ENCODE data around the gene GNRHR. TPM values are rescaled to one million over a fixed set of nuclear protein-coding genes. Genes with fewer than 3 reads are reported as not detected.

Gene GNRHR
- polyA plus RNA-seq, 1 donor (not counting 4 experiments of a cell fraction or from before 2014, with no cell fraction given) = 0.24 TPM

GRCh38 chr4:67725132-67725531, 29.1 kb downstream of the GNRHR start:
- no peak overlapping the region for H2AFZ ChIP-seq (ENCODE audit: control insufficient read depth, low read length)
- no peaks in the 10 kb centered on the region for H3K79me2 ChIP-seq (ENCODE audit: control insufficient read depth, insufficient read depth, low read length)
- H3K4me3 ChIP-seq (ENCODE audit: control insufficient read depth in 2 of 3, extremely low read depth in 1 of 3, insufficient read depth in 2 of 3, low read depth in 1 of 3, low read length in 3 of 3) = no peak overlapping the region
- peak; percentile 95 for FAIRE-seq
- H3K9me1 ChIP-seq (ENCODE audit: control insufficient read depth, extremely low read depth, insufficient read depth, low read length) = no peaks in the 10 kb centered on the region
- H3K36me3 ChIP-seq (ENCODE audit: control insufficient read depth in 2 of 2, extremely low read depth in 1 of 2, insufficient read depth in 2 of 2, low read length in 2 of 2) = peaks cover 7 to 12% of the 10 kb centered on the region in 2 experiments
- no peak overlapping the region for H3K9ac ChIP-seq (ENCODE audit: control insufficient read depth, extremely low read depth, insufficient read depth, low read length)
- H4K20me1 ChIP-seq (ENCODE audit: control insufficient read depth, extremely low read depth, insufficient read depth, low read length) = no peaks in the 10 kb centered on the region
- peaks cover 64% of the 10 kb centered on the region for H3K4me1 ChIP-seq (ENCODE audit: control insufficient read depth, extremely low read depth, insufficient read depth, low read length)
- peaks cover 6% of the 10 kb centered on the region for H3K9me3 ChIP-seq (ENCODE audit: control insufficient read depth, low read depth, low read length)
- no peaks in the 10 kb centered on the region for H3K27me3 ChIP-seq (ENCODE audit: control insufficient read depth, extremely low read depth, insufficient read depth, low read length)
- TF ChIP-seq EZH2 (IDR thresholded peaks at IDR 0.05; ENCODE audit: low read length) = no peak
- TF ChIP-seq, protein P1, sequence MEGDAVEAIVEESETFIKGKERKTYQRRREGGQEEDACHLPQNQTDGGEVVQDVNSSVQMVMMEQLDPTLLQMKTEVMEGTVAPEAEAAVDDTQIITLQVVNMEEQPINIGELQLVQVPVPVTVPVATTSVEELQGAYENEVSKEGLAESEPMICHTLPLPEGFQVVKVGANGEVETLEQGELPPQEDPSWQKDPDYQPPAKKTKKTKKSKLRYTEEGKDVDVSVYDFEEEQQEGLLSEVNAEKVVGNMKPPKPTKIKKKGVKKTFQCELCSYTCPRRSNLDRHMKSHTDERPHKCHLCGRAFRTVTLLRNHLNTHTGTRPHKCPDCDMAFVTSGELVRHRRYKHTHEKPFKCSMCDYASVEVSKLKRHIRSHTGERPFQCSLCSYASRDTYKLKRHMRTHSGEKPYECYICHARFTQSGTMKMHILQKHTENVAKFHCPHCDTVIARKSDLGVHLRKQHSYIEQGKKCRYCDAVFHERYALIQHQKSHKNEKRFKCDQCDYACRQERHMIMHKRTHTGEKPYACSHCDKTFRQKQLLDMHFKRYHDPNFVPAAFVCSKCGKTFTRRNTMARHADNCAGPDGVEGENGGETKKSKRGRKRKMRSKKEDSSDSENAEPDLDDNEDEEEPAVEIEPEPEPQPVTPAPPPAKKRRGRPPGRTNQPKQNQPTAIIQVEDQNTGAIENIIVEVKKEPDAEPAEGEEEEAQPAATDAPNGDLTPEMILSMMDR (optimal IDR thresholded peaks at IDR 0.05 in 1 of 3, IDR thresholded peaks at IDR 0.05 in 1 of 3, conservative IDR thresholded peaks at IDR 0.05 in 1 of 3; ENCODE audit: extremely low read depth in 1 of 3, insufficient read depth in 2 of 3, low read length in 3 of 3) = no peak
- peak overlapping the region; percentile 53 for H3K4me2 ChIP-seq (ENCODE audit: control insufficient read depth, extremely low read depth, insufficient read depth, low read depth, low read length)
- no peak for DNase-seq (ENCODE audit: low read depth, low spot score)
- peak overlapping the region; percentile 62 for H3K27ac ChIP-seq (ENCODE audit: control insufficient read depth, insufficient read depth, low read length)
- dilution Hi-C loops (cut with MboI; ENCODE audit: extremely low pct_ligation_motif_present, low sequenced_read_pairs) = no loop called here

- dilution Hi-C loops (cut with MboI; ENCODE audit: extremely low pct_ligation_motif_present, low sequenced_read_pairs) = no loop called here
- TF ChIP-seq EZH2 (IDR thresholded peaks at IDR 0.05; ENCODE audit: low read length) = no peak
- TF ChIP-seq, protein P1 (optimal IDR thresholded peaks at IDR 0.05 in 1 of 3, IDR thresholded peaks at IDR 0.05 in 1 of 3, conservative IDR thresholded peaks at IDR 0.05 in 1 of 3; ENCODE audit: extremely low read depth in 1 of 3, insufficient read depth in 2 of 3, low read length in 3 of 3) = peak; percentile 49 to 92 (median 61)
Observed at GRCh38 chr4:67723949-67724348, 30.2 kb downstream of the GNRHR start.

More at GRCh38 chr4:67723949-67724348, 30.2 kb downstream of the GNRHR start:
- H3K36me3 ChIP-seq (ENCODE audit: control insufficient read depth in 2 of 2, extremely low read depth in 1 of 2, insufficient read depth in 2 of 2, low read length in 2 of 2) = peaks cover 7 to 15% of the 10 kb centered on the region in 2 experiments
- no peaks in the 10 kb centered on the region for H3K27me3 ChIP-seq (ENCODE audit: control insufficient read depth, extremely low read depth, insufficient read depth, low read length)
- no peak overlapping the region for H3K4me2 ChIP-seq (ENCODE audit: control insufficient read depth, extremely low read depth, insufficient read depth, low read depth, low read length)
- peaks cover 64% of the 10 kb centered on the region for H3K4me1 ChIP-seq (ENCODE audit: control insufficient read depth, extremely low read depth, insufficient read depth, low read length)
- no peaks in the 10 kb centered on the region for H3K9me3 ChIP-seq (ENCODE audit: control insufficient read depth, low read depth, low read length)
- no peak overlapping the region for H3K4me3 ChIP-seq (ENCODE audit: control insufficient read depth in 2 of 3, extremely low read depth in 1 of 3, insufficient read depth in 2 of 3, low read depth in 1 of 3, low read length in 3 of 3)
- H3K9me1 ChIP-seq (ENCODE audit: control insufficient read depth, extremely low read depth, insufficient read depth, low read length) = no peaks in the 10 kb centered on the region
- no peak overlapping the region for H3K27ac ChIP-seq (ENCODE audit: control insufficient read depth, insufficient read depth, low read length)
- no peak overlapping the region for H2AFZ ChIP-seq (ENCODE audit: control insufficient read depth, low read length)
- DNase-seq (ENCODE audit: low read depth, low spot score) = no peak
- peaks cover 3% of the 10 kb centered on the region for H3K79me2 ChIP-seq (ENCODE audit: control insufficient read depth, insufficient read depth, low read length)
- FAIRE-seq = no peak
- H4K20me1 ChIP-seq (ENCODE audit: control insufficient read depth, extremely low read depth, insufficient read depth, low read length) = no peaks in the 10 kb centered on the region
- no peak overlapping the region for H3K9ac ChIP-seq (ENCODE audit: control insufficient read depth, extremely low read depth, insufficient read depth, low read length)
